Neuronal stem cell (in vitro differentiated cells): ENCODE measurements around the gene KEAP1.

Experiments
- DNase-seq: peaks from one replicate; pipeline ENCODE4 v3.0.0-alpha.2; 2013; ENCODE audit warnings: low spot score
- H2AFZ ChIP-seq: one replicate; pipeline ENCODE4 v1.6.1; 2013; ENCODE audit warnings: mild to moderate bottlenecking, low read length, inconsistent platforms
- H2AK5ac ChIP-seq: 2 replicates; pipeline ENCODE4 v1.6.1; 2013; ENCODE audit warnings: low read depth, mild to moderate bottlenecking, inconsistent platforms, low read length, moderate library complexity, mixed read lengths
- H2BK120ac ChIP-seq: 2 replicates; pipeline ENCODE4 v1.6.1; 2013; ENCODE audit warnings: low read depth, mild to moderate bottlenecking, inconsistent platforms, low read length, moderate library complexity, mixed read lengths
- H2BK12ac ChIP-seq: one replicate; pipeline ENCODE4 v1.6.1; 2013; ENCODE audit warnings: low read length, inconsistent platforms
- H2BK15ac ChIP-seq: 2 replicates; pipeline ENCODE4 v1.6.1; 2013; ENCODE audit warnings: mild to moderate bottlenecking, low read length, inconsistent platforms, mixed read lengths
- H2BK5ac ChIP-seq: one replicate; pipeline ENCODE4 v1.6.1; 2013; ENCODE audit warnings: inconsistent platforms, mild to moderate bottlenecking, low read length, moderate library complexity
- H3K14ac ChIP-seq: one replicate; pipeline ENCODE4 v1.6.1; 2013; ENCODE audit warnings: low read length, inconsistent platforms
- H3K18ac ChIP-seq: 2 replicates; pipeline ENCODE4 v1.6.1; 2013; ENCODE audit warnings: low read length, inconsistent platforms
- H3K23ac ChIP-seq: 2 replicates; pipeline ENCODE4 v1.6.1; 2013; ENCODE audit warnings: low read depth, mild to moderate bottlenecking, mixed read lengths, low read length, inconsistent platforms; ENCODE audit not compliant: poor library complexity
- H3K27ac ChIP-seq: replicated peaks from 3 replicates; pipeline ENCODE4 v1.5.1; 2013; ENCODE audit warnings: low read length, inconsistent platforms
- H3K27me3 ChIP-seq, 3 experiments: 2 replicates each; pipeline ENCODE4 v1.6.1; 2013; ENCODE audit warnings: low read length in 3 of 3, mild to moderate bottlenecking in 2 of 3, inconsistent platforms in 1 of 3, low read depth in 1 of 3, mixed read lengths in 1 of 3, moderate library complexity in 1 of 3; ENCODE audit not compliant: control insufficient read depth in 3 of 3, insufficient read depth in 3 of 3
- H3K36me3 ChIP-seq, 2 donors: replicated peaks in 1 of 2; 2 replicates each; pipeline ENCODE4 v1.6.1; 2013; ENCODE audit warnings: low read length in 2 of 2; ENCODE audit not compliant: control insufficient read depth in 2 of 2, insufficient read depth in 2 of 2
- H3K4ac ChIP-seq: 2 replicates; pipeline ENCODE4 v1.6.1; 2013; ENCODE audit warnings: inconsistent platforms, mild to moderate bottlenecking, low read length, moderate library complexity
- H3K4me1 ChIP-seq, 2 donors: 1 replicate in 1 of 2; 2 replicates in 1 of 2; pipeline ENCODE4 v1.6.1; 2013; ENCODE audit warnings: low read length in 2 of 2, low read depth in 1 of 2; ENCODE audit not compliant: control insufficient read depth in 2 of 2, insufficient read depth in 1 of 2
- H3K4me2 ChIP-seq: one replicate; pipeline ENCODE4 v1.6.1; 2013; ENCODE audit warnings: mild to moderate bottlenecking, low read length, inconsistent platforms; ENCODE audit not compliant: insufficient read depth, poor library complexity, severe bottlenecking
- H3K4me3 ChIP-seq, 2 donors: 2 replicates each; pipeline ENCODE4 v1.5.1; 2013; ENCODE audit warnings: low read length in 2 of 2, mild to moderate bottlenecking in 2 of 2, inconsistent platforms in 1 of 2, moderate library complexity in 1 of 2
- H3K79me1 ChIP-seq: one replicate; pipeline ENCODE4 v1.6.1; 2013; ENCODE audit warnings: low read depth, mild to moderate bottlenecking, inconsistent platforms, low read length, moderate library complexity
- H3K9ac ChIP-seq: one replicate; pipeline ENCODE4 v1.6.1; 2013; ENCODE audit warnings: mild to moderate bottlenecking, low read depth, low read length, inconsistent platforms; ENCODE audit not compliant: poor library complexity
- H3K9me3 ChIP-seq, 2 donors: replicated peaks in 1 of 2; 2 replicates each; pipeline versions ENCODE3 to v1.6.1; 2013; ENCODE audit warnings: low read length in 2 of 2, mild to moderate bottlenecking in 2 of 2, inconsistent platforms in 1 of 2, low read depth in 1 of 2, mixed read lengths in 1 of 2, moderate library complexity in 1 of 2; ENCODE audit not compliant: control insufficient read depth in 2 of 2, insufficient read depth in 1 of 2
- H4K8ac ChIP-seq: one replicate; pipeline ENCODE4 v1.6.1; 2013; ENCODE audit warnings: low read depth, mild to moderate bottlenecking, inconsistent platforms, low read length, moderate library complexity
- H4K91ac ChIP-seq: one replicate; pipeline ENCODE4 v1.6.1; 2013; ENCODE audit warnings: low read length, low read depth, mild to moderate bottlenecking, inconsistent platforms; ENCODE audit not compliant: poor library complexity
- WGBS, 2 donors: extraction: QIAGEN DNeasy Blood & Tissue Kit; methylation state at CpG; one replicate each; pipeline ENCODE4 v1.1.7; 2013; ENCODE audit warnings: missing lambda C conversion rate in 2 of 2, mixed read lengths in 1 of 2; ENCODE audit not compliant: insufficient read length in 2 of 2, insufficient replicate concordance in 1 of 2; ENCODE audit errors: extremely low coverage in 2 of 2; 5-methylcytosine and 5-hydroxymethylcytosine counted together

KEAP1 gene

DNA sequence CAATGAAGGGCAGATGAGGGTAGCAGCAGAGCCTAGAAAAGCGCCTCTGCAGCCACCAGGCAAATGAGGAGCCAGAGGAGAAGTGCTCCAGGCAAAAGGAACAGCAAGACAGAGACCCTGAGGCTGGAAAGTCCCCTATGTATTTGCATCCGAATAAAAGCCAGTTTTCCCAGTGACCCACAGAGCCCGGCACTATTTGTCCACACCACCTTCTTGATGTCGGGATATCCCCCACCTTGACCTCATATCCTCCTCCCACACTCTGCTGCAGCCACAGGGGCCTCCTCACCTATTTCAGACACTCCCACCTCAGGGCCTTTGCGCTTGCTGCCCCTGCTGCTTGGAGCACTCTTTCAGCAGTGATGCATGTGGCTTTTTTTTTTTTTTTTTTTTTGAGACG lies 47.2 kb upstream of the KEAP1 start:
- no peak overlapping the region for H3K27ac ChIP-seq
- H4K8ac ChIP-seq, result no peak overlapping the region
- H3K4ac ChIP-seq, result no peak overlapping the region
- no peak for DNase-seq
- no peak overlapping the region for H2BK5ac ChIP-seq
- H3K4me3 ChIP-seq, result no peak overlapping the region
- H3K14ac ChIP-seq, result no peak overlapping the region
- H3K23ac ChIP-seq, result no peak overlapping the region
- no peak overlapping the region for H3K9ac ChIP-seq
- no peak overlapping the region for H2BK120ac ChIP-seq
- no peak overlapping the region for H3K4me2 ChIP-seq
- no peak overlapping the region for H4K91ac ChIP-seq
- no peak overlapping the region for H3K18ac ChIP-seq
- no peaks in the 10 kb centered on the region for H3K9me3 ChIP-seq
- H3K36me3 ChIP-seq, result peaks cover 48 to 73% of the 10 kb centered on the region in 2 donors
- H2AFZ ChIP-seq, result no peak overlapping the region
- no CpG with 5 or more reads among the region's 6 CpGs for WGBS, 2 donors
- peaks cover 2% of the 10 kb centered on the region for H3K79me1 ChIP-seq
- H2AK5ac ChIP-seq, result no peak overlapping the region
- H2BK15ac ChIP-seq, result no peak overlapping the region
- no peaks in the 10 kb centered on the region for H3K27me3 ChIP-seq
- no peak overlapping the region for H2BK12ac ChIP-seq
- no peaks in the 10 kb centered on the region for H3K4me1 ChIP-seq

DNA sequence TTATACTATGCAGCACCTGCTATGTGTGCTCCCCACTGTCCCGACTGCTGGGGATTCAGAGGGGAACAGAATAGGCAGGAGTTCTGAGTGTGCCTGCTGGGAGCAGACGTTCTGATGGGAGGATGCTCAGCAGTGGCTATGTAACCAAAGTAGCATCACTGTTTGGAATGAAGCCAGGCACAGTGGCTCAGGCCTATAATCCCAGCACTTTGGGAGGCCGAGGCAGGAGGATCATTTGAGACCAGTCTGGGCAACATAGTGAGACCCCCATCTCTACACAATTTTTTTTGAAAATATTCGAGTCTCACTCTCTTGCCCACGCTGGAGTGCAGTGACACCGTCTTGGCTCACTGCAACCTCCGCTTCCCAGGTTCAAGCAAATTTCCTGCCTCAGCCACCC lies 46.6 kb upstream of the KEAP1 start:
- H3K23ac ChIP-seq, result no peak overlapping the region
- H2BK120ac ChIP-seq, result no peak overlapping the region
- WGBS, 2 donors, result no CpG with 5 or more reads among the region's 7 CpGs
- no peaks in the 10 kb centered on the region for H3K9me3 ChIP-seq
- H2AFZ ChIP-seq, result no peak overlapping the region
- H4K8ac ChIP-seq, result no peak overlapping the region
- H2AK5ac ChIP-seq, result no peak overlapping the region
- no peak overlapping the region for H2BK5ac ChIP-seq
- no peak overlapping the region for H3K4ac ChIP-seq
- H4K91ac ChIP-seq, result no peak overlapping the region
- H3K27ac ChIP-seq, result no peak overlapping the region
- no peak overlapping the region for H2BK15ac ChIP-seq
- no peak overlapping the region for H3K18ac ChIP-seq
- no peaks in the 10 kb centered on the region for H3K27me3 ChIP-seq
- no peak overlapping the region for H2BK12ac ChIP-seq
- no peak overlapping the region for H3K14ac ChIP-seq
- no peak overlapping the region for H3K4me2 ChIP-seq
- no peak for DNase-seq
- H3K79me1 ChIP-seq, result peaks cover 5% of the 10 kb centered on the region
- peaks cover 0 to 4% of the 10 kb centered on the region in 2 donors for H3K4me1 ChIP-seq
- no peak overlapping the region for H3K9ac ChIP-seq
- H3K4me3 ChIP-seq, result no peak overlapping the region
- H3K36me3 ChIP-seq, result peaks cover 42 to 70% of the 10 kb centered on the region in 2 donors

DNA sequence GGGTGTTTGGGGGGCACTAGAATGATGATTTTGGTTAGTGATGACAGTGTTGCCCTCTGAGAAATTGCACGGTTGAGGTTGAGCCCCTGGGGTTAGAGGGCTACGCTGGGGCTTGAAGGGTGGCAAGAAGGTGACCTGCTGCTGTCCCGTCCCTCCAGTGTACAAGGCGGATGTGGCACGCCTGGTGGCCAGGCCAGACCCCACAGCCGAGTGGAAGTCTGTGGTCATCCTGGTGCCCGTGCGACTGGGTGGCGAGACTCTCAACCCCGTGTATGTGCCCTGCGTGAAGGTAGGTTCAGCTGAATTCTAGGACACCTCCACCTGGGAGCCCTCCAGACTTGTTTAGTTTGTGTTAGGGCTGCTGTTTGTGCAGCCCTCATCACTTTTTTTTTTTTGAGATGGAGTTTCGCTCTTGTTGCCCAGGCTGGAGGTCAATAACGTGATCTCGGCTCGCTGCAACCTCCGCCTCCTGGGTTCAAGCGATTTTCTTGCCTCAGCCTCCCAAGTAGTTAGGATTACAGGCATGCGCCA lies 45.7 kb upstream of the KEAP1 start:
- H3K14ac ChIP-seq, result no peak overlapping the region
- H2BK5ac ChIP-seq, result peak overlapping the region; percentile 53
- H4K91ac ChIP-seq, result no peak overlapping the region
- no peak overlapping the region for H3K4me2 ChIP-seq
- no peak overlapping the region for H2BK120ac ChIP-seq
- H2BK12ac ChIP-seq, result no peak overlapping the region
- H2AFZ ChIP-seq, result no peak overlapping the region
- H3K79me1 ChIP-seq, result peaks cover 10% of the 10 kb centered on the region
- H3K18ac ChIP-seq, result peak overlapping the region; percentile 57
- peak overlapping the region in 1 of 2 donors; percentile 60 for H3K4me3 ChIP-seq
- no peak overlapping the region for H2AK5ac ChIP-seq
- no peak overlapping the region for H4K8ac ChIP-seq
- WGBS, 2 donors, result no CpG with 5 or more reads among the region's 18 CpGs
- no peak overlapping the region for H3K4ac ChIP-seq
- no peak overlapping the region for H3K23ac ChIP-seq
- no peaks in the 10 kb centered on the region for H3K27me3 ChIP-seq
- H2BK15ac ChIP-seq, result no peak overlapping the region
- no peak overlapping the region for H3K27ac ChIP-seq
- H3K36me3 ChIP-seq, result peaks cover 37 to 61% of the 10 kb centered on the region in 2 donors
- H3K9ac ChIP-seq, result no peak overlapping the region
- peaks cover 4 to 7% of the 10 kb centered on the region in 2 donors for H3K4me1 ChIP-seq
- no peak for DNase-seq
- no peaks in the 10 kb centered on the region for H3K9me3 ChIP-seq

DNA sequence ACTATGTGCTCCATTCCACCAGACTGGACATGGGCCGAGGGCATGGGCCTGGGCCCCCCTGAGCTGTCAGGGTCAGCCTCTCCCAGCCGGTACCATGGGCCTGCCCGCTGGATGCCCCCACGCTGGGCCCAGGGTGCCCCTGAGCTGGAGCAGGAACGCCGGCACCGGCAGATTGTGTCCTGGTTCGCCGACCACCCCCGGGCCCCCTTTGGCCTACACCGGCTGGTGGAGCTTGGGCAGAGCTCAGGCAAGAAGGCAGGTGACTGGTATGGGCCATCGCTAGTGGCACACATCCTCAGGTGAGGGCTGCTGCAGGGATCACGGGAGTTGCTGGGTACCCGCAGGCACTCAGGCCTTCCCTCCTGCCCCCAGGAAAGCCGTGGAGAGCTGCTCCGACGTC lies 43.7 kb upstream of the KEAP1 start:
- Histone ChIP-seq H3K23ac (no peak overlapping the region), H3K4me3 (no peak overlapping the region), H2BK120ac (no peak overlapping the region), H2BK12ac (no peak overlapping the region), H3K27ac (no peak overlapping the region), H3K36me3 (peaks cover 18 to 41% of the 10 kb centered on the region in 2 donors), H3K4me1 (peaks cover 4 to 7% of the 10 kb centered on the region in 2 donors), H3K79me1 (peaks cover 10% of the 10 kb centered on the region), H2AK5ac (no peak overlapping the region), H2AFZ (no peak overlapping the region), H3K4ac (no peak overlapping the region), H3K9ac (peak overlapping the region; percentile 44), H3K27me3 (no peaks in the 10 kb centered on the region), H2BK15ac (no peak overlapping the region), H2BK5ac (no peak overlapping the region), H3K14ac (no peak overlapping the region), H3K18ac (no peak overlapping the region), H3K4me2 (no peak overlapping the region), H3K9me3 (no peaks in the 10 kb centered on the region), H4K91ac (no peak overlapping the region), H4K8ac (no peak overlapping the region)
- no CpG with 5 or more reads among the region's 17 CpGs for WGBS, 2 donors
- no peak for DNase-seq
